Vagina (tissue), 2 donors: ENCODE results near the gene TRMT112.

Source experiments
- CTCF ChIP-seq, 3 experiments: fragments of 450-650 bp in 2 of 3; fragments of 200-600 bp in 1 of 3; sonication (generic) in 1 of 3; IDR thresholded peaks; one replicate each; pipeline ENCODE4 v1.5.1; 2017 to 2019; ENCODE audit warnings: antibody characterized with exemption in 3 of 3, mild to moderate bottlenecking in 2 of 3, moderate library complexity in 2 of 3
- POLR2A ChIP-seq, 2 donors: fragments of 450-650 bp; IDR thresholded peaks; one replicate each; pipeline ENCODE4 v1.6.1; 2017; ENCODE audit warnings: antibody characterized with exemption in 2 of 2, mild to moderate bottlenecking in 2 of 2, moderate library complexity in 2 of 2

GRCh38 chr11:64268893-64269539, 48.3 kb downstream of the TRMT112 start:
- TF ChIP-seq POLR2A (IDR thresholded peaks at IDR 0.05) (no peak), CTCF (IDR thresholded peaks at IDR 0.05) (no peak)
